RWPE1 (cell line): ENCODE data around the gene SLC22A9.
"Not testable (repeated sequence)": the region's sequence is repeated elsewhere in the genome, so short reads cannot be mapped to it uniquely, and the experiment has no call there.

Source experiments
- CTCF ChIA-PET: fragments of 350-600 bp; sonication (Branson Sonifier 250); formaldehyde crosslinking; extraction: SDS; loops from one replicate; lab custom pipeline; 2021; lab: Yijun Ruan, JAX
- POLR2A ChIA-PET: fragments of 400-600 bp; formaldehyde crosslinking; extraction: SDS; loops from one replicate; lab custom pipeline; 2020; ENCODE audit warnings: antibody characterized with exemption; ENCODE audit not compliant: low non-redundant PET; lab: Yijun Ruan, JAX
- DNase-seq: peaks from one replicate; pipeline ENCODE4 v3.0.0; 2012; ENCODE audit warnings: low spot score
- H3K27ac ChIP-seq: fragments of 450-650 bp; 2 replicates; pipeline ENCODE4 v1.5.1; 2017
- TF ChIP-seq, protein P1 (sequence below): fragments of 450-650 bp; conservative IDR thresholded peaks from 2 replicates; pipeline ENCODE4 v1.5.1; 2017; ENCODE audit warnings: low read depth, mild to moderate bottlenecking

The SLC22A9 gene

DNA sequence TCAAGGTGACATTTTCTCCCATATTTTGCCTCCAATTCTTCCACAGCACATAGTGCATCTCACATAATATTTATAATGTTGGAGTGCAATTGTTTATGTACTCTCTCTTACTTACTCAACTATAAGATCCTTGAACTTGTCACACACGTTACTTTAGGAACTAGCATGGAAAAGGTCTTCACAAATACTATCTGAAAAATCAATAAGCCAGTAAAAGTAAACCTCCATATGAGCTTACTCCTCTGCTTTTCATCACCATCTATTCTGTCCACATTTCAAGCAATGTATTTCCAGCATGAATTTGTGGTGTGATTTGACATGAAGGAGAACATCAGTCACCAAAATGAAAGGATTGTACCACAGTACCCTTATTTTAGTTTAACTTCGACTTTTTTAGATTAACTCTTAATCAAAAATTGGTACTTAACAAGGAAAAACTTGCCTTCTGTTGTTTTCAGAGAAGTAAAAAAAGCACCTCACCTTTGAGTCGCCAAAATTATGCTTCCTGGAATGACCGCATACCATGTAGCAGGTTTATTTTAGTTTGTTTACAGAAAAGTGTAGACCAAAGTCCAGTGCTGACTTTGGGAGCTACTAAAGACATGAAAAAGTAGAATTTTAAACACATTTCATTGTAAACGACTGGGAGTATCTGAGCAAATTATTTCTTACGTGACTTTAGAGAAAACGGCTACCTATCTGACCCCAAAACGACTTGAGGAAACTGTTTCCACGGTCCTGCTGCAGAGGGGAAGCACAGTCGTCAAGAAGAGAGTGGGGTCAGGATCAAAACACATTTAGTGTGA lies at the start of gene SLC22A9:
SLC22A9 (plus strand) TSS at position 621 of the 806 bp plus-strand sequence. CDS start 272 bp downstream, outside the sequence.
- no peak within 1 kb of the TSS for H3K27ac ChIP-seq
- TF ChIP-seq, protein P1, sequence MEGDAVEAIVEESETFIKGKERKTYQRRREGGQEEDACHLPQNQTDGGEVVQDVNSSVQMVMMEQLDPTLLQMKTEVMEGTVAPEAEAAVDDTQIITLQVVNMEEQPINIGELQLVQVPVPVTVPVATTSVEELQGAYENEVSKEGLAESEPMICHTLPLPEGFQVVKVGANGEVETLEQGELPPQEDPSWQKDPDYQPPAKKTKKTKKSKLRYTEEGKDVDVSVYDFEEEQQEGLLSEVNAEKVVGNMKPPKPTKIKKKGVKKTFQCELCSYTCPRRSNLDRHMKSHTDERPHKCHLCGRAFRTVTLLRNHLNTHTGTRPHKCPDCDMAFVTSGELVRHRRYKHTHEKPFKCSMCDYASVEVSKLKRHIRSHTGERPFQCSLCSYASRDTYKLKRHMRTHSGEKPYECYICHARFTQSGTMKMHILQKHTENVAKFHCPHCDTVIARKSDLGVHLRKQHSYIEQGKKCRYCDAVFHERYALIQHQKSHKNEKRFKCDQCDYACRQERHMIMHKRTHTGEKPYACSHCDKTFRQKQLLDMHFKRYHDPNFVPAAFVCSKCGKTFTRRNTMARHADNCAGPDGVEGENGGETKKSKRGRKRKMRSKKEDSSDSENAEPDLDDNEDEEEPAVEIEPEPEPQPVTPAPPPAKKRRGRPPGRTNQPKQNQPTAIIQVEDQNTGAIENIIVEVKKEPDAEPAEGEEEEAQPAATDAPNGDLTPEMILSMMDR = no peak
- POLR2A ChIA-PET = no interaction called here
- no peak for DNase-seq
- CTCF ChIA-PET = no interaction called here

DNA sequence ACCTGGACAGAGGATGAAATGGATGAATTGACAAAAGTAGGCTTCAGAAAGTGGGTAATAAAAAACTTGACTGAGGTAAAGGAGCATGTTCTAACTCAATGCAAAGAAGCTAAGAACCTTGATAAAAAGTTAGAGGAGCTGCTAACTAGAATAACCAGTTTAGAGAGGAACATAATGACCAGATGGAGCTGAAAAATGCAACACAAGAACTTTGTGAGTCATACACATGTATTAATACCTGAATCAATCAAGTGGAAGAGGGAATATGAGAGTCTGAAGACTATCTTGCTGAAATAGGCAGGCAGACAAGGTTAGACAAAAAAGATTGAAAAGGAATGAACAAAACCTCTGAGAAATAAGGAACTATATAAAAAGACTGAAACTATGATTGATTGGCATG lies 47.9 kb upstream of the SLC22A9 start:
- CTCF ChIA-PET = no interaction called here
- H3K27ac ChIP-seq = no peak overlapping the region
- DNase-seq = no peak
- TF ChIP-seq, protein P1 = no peak
- POLR2A ChIA-PET = no interaction called here

DNA sequence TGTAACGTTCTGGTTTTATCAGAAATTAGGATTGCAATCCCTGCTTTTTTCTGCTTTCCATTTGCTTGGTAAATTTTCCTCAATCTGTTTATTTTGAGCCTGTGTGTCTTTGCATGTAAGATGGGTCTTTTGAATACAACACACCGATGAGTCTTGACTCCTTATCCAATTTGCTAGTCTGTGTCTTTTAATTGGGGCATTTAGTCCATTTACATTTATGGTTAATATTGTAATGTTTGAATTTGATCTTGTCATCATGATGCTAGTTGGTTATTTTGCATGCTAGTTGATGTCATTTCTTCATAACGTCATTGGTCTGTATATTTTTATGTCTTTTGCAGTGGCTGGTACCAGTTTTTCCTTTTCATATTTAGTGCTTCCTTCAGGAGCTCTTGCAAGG lies 34.5 kb upstream of the SLC22A9 start:
- DNase-seq, POLR2A ChIA-PET, H3K27ac ChIP-seq, CTCF ChIA-PET: not testable (repeated sequence)

DNA sequence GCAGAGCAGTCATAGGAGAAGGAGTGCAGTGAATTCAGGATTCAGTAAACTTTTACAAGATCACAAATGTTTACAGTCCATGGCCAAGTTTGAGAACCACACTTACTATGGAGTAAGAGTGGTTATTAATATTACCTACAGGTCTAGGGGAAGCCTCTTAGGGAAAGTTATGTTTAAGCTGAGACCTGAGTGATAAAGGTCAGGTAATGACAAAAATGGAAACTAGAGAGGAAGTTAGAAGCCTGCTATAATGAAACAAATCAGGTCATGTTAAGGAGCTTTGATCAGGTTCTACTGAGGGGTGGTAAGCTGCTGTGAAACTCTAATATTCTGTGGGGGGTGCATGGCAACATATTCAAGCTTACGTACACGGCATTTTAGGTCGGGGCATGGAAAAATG lies 32.5 kb upstream of the SLC22A9 start:
- TF ChIP-seq, protein P1 = no peak
- no peak for DNase-seq
- no peak overlapping the region for H3K27ac ChIP-seq
- ChIA-PET CTCF (no interaction called here), POLR2A (no interaction called here)

DNA sequence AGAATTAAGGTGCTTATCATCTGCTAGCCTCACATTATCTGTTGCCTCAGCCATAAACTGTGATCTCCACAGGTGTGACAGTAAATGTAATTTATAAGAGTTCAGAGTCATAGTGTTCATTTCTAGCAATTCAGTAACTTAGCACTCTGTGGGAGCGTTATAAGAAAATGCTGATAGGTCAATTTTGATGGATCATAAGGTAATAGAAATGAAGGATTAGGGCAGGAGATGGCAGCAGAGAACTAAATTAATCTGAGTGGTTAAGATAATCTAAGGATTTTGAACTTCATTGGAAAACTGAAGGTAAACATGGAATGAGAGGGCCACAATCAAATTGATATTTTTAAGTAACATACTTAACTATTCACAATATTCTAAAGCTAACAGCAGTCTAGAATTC lies 26.5 kb upstream of the SLC22A9 start:
- TF ChIP-seq, protein P1 = no peak
- CTCF ChIA-PET = no interaction called here
- DNase-seq = no peak
- H3K27ac ChIP-seq = no peak overlapping the region
- POLR2A ChIA-PET = no interaction called here

DNA sequence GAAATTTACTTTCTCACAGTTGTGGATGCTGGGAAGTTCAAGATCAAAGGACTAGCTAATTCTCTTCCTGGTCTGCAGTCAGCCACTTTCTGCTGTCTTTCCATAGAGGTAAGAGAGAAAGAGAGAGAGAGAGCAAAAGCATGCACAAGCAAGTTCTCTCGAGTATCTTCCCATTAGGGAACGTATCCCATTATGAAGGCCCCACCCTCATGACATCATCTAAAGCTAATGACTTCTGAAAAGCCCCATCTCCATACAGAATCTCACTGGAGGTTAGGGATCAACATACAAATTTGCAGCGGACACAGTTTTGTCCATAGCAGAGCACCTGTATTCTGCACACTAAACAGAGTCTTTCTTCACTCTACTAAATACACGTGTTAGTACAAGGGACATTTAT lies 17.4 kb upstream of the SLC22A9 start:
- DNase-seq = no peak
- TF ChIP-seq, protein P1 = no peak
- POLR2A ChIA-PET = no interaction called here
- H3K27ac ChIP-seq = no peak overlapping the region
- CTCF ChIA-PET = no interaction called here

DNA sequence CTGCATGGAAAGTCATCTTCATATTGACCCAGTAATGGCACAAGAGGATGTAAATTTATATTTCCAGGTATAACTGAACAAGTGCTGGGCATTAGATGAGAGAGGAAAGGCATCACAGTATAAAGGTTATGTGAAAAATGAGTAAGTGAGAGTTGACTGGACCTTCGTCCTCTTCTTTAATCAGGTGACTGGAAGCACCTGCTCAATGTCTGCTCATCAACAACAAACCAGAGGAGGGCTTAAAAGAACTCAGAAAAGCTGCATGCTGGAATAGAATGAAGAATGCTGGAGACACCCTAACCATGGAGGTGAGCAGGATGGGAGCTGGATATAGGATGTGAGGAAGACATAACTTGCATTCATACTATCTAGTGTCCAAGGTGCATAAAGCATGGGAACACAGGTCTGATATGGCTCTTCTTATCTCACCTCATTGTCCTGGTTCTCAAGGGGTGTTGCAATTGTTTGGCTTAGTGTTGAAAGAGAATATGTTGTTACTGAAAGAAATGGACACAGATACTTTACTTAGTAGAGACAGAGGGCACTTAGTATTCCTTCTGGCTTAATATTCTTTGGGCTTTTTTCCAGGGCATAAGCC lies 7.3 kb upstream of the SLC22A9 start:
- TF ChIP-seq, protein P1 = no peak
- ChIA-PET POLR2A (no interaction called here), CTCF (no interaction called here)
- DNase-seq = no peak
- H3K27ac ChIP-seq = no peak overlapping the region
